HAP-1 (cell line): ENCODE data around the gene BPTF.

Experiments
- DNase-seq, 2 experiments: peaks; one replicate each; pipeline ENCODE4 v3.0.0-alpha.2; 2016 to 2020; ENCODE audit warnings: low spot score in 2 of 2
- H3K27me3 ChIP-seq: fragments of 250-450 bp; sonication (Bioruptor Pico); 2 replicates; pipeline ENCODE4 v1.5.1; 2020; ENCODE audit warnings: low read depth, mild to moderate bottlenecking, moderate library complexity
- H3K36me3 ChIP-seq: fragments of 250-450 bp; sonication (Bioruptor Pico); replicated peaks from 2 replicates; pipeline ENCODE4 v1.5.1; 2020; ENCODE audit warnings: mild to moderate bottlenecking
- H3K4me1 ChIP-seq: fragments of 250-450 bp; sonication (Bioruptor Pico); 2 replicates; pipeline ENCODE4 v1.5.1; 2020; ENCODE audit warnings: mild to moderate bottlenecking
- H3K4me3 ChIP-seq: fragments of 250-450 bp; sonication (Bioruptor Pico); 2 replicates; pipeline ENCODE4 v1.5.1; 2020; ENCODE audit warnings: mild to moderate bottlenecking, moderate library complexity
- H3K9me3 ChIP-seq: fragments of 250-450 bp; sonication (Bioruptor Pico); 2 replicates; pipeline ENCODE4 v1.5.1; 2020; ENCODE audit warnings: mild to moderate bottlenecking, moderate library complexity
- in situ Hi-C: fragments of 300-500 bp; cut with MboI; formaldehyde crosslinking; loops from 3 replicates; pipeline ENCODE4 v1.14.3; 2020; ENCODE audit warnings: low sequenced_read_pairs, inconsistent platforms, mixed read lengths

The BPTF gene

GRCh38 chr17:68029512-68030215, 204.4 kb downstream of the BPTF start:
- no peaks in the 10 kb centered on the region for H3K27me3 ChIP-seq
- H3K4me1 ChIP-seq: peaks cover 11% of the 10 kb centered on the region
- no peaks in the 10 kb centered on the region for H3K9me3 ChIP-seq
- H3K4me3 ChIP-seq: no peak overlapping the region
- DNase-seq: no peak
- H3K36me3 ChIP-seq: no peaks in the 10 kb centered on the region
- in situ Hi-C loops: no loop called here
